ENCODE data around the gene VPS4A.

VPS4A gene

DNA sequence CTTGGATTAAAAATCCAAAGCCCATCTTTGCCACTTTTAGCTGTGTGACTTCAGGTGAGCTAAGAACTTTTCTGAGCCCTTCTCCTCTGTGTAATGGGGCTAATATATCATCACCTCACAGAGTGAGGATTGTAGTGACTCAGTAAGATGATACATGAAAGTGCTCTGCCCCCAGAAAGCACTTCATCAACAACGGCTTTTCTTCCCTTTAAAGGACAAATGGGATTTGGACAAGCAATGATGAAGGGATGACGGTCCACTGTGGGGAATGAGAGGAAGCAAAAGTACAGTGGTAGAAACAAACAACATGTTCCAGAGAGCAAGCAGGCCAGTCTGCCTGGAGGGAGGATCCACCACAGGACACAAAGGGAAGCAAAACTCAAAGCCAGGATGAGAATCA, 54.8 kb downstream of the VPS4A start:
- DNase-seq (ENCODE audit: low read depth in 2 of 2), result no peak

DNA sequence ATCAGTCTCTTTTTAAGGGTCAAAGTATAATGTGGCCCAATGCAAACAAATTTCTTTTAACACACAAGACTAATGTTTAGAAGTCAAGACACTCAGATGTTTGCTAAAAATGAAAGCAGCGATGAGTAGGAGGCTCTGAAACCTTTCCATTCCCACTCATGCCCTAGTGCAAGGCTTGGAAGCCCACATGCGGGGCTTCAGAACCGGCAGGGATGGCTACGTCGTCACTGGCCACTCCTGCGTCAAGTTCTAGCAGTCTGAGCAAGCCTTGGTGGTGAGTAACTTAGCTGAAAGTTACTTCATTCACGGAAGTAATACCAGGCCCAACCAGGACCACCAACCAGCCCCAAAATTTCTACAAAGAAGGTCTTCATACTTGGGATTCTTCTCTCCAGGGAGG, 55.3 kb downstream of the VPS4A start:
- DNase-seq (ENCODE audit: low read depth in 2 of 2), result no peak

DNA sequence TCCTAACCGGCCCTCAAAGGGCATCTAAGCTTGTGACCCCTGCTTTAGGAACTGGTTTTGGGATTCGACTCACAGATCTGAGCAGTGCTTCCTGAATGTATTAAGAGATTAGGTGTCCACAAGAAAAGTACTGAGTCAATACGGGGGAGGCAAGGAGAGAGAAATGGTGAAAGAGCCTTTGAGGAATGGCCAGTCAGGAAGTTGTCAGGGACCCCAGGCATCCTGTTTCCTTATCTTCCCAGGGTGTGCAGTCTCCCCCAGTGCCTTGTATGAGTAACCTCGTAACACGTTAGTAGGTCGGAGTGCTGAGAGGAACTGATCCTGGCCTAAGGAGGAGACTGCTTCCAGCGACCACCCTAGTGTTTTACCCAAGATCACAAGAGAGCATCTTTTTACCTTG, 56.8 kb downstream of the VPS4A start:
- DNase-seq (ENCODE audit: low read depth in 2 of 2), result no peak

DNA sequence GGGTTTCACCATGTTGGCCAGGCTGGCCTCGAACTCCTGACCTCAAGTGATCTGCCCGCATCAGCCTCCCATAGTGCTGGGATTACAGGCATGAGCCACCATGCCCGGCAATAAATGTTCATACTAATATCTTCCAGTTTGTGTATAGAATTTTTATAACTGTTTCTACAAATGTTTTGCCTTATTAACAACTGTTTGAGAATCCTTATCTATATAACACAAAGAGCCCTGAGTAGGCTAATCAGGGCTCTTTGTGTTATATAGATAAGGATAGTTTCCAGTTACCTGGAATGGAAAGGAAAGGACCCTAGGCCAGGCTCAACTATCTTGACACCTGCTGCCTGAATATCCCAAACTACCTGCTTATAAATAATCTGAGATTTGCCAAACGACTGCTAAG, 57.7 kb downstream of the VPS4A start:
- DNase-seq (ENCODE audit: low read depth in 2 of 2), result no peak

DNA sequence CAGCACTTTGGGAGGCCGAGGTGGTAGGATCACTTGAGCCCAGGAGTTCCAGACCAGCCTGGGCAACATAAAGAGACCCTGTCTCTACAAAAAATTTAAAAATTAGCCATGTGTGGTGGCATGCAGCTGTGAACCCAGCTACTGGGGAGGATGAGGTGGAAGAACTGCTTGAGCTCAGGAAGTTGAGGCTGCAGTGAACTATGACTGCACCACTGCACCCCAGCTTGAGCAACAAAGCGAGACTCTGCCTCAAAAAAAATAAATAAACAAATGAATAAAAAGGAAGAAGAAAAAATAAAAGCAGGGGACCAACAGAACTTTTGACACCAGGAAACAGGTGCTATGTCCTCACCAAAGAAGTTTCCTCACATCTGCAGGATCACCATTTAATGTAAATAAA, 60.4 kb downstream of the VPS4A start:
- no peak for DNase-seq (ENCODE audit: low read depth in 2 of 2)

DNA sequence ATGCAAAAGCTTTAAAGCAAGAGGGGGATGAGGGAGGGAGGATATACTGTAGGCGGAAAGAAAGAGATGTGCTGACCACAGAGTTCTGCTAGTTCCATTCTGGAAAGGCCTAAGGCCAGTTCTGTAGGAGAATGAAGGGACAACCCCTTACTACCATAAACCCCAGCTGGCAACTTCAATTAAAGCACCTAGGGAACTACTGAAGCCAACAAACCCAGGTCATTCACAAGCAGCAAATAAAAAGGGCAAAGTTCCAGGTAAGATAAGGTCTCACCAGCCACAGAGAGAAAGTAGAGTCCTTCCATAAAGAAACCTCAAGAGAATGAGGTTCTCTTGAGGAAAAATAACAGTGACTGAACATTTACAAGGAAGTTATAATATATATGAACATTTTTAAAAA, 61.9 kb downstream of the VPS4A start:
- no peak for DNase-seq (ENCODE audit: low read depth in 2 of 2)
